Measurements from ENCODE around the gene HSD17B1.
"Not testable (repeated sequence)": the region's sequence is repeated elsewhere in the genome, so short reads cannot be mapped to it uniquely, and the experiment has no call there.

Gene HSD17B1, protein sequence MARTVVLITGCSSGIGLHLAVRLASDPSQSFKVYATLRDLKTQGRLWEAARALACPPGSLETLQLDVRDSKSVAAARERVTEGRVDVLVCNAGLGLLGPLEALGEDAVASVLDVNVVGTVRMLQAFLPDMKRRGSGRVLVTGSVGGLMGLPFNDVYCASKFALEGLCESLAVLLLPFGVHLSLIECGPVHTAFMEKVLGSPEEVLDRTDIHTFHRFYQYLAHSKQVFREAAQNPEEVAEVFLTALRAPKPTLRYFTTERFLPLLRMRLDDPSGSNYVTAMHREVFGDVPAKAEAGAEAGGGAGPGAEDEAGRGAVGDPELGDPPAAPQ

DNA sequence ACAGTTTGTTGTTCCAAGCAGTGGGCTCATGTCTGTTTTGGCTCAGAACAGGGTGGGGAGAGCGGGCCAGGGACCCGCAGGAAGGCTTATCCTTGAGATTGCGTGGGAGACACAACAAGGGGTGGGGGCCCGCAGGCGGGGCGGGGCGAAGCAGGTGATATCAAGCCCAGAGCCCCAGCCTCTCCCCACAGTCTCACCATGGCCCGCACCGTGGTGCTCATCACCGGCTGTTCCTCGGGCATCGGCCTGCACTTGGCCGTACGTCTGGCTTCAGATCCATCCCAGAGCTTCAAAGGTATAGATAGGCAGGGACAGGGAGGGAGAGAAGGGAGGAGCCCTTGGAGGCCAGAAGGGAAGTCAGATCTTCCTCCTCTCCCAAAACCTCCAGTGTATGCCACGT, at the start of gene HSD17B1:
Gene HSD17B1 (plus strand): TSS at position 188 of the 400 bp plus-strand sequence. CDS start 11 bp downstream, at position 199.
- not testable (repeated sequence) for DNase-seq (ENCODE audit: low spot score in 2 of 2); H3K27me3 Mint-ChIP-seq; H3K9me3 Mint-ChIP-seq; ATAC-seq (replicated peaks; ENCODE audit: extremely low read depth, poor library complexity, severe bottlenecking); H3K36me3 Mint-ChIP-seq (ENCODE audit: insufficient read depth)
- Mint-ChIP-seq H3K4me1 (peaks cover 38% of the 10 kb centered on the region), H3K27ac (ENCODE audit: low read depth) (peak within 1 kb of the TSS; percentile 88), H3K4me3 (peak within 1 kb of the TSS; percentile 88)

DNA sequence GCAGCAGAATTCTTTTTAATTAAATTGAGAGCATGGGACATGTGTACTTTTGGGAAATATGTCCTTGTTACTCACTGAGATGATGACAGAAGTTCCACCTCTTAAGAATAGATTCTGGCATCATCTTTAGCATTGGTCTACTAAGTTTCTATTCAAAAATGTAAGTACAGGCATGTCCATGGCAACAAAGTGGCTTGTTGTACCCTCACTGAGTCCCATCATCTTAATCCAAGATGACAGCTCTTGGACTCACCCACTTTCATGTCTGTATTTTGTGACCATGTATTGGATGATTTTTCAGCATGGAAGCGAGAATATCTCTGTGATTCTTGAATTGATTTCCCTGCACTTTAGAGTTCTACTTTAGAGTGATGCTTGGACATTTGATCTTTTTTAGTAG, 49.8 kb upstream of the HSD17B1 start:
- H3K4me1 Mint-ChIP-seq = no peaks in the 10 kb centered on the region

DNA sequence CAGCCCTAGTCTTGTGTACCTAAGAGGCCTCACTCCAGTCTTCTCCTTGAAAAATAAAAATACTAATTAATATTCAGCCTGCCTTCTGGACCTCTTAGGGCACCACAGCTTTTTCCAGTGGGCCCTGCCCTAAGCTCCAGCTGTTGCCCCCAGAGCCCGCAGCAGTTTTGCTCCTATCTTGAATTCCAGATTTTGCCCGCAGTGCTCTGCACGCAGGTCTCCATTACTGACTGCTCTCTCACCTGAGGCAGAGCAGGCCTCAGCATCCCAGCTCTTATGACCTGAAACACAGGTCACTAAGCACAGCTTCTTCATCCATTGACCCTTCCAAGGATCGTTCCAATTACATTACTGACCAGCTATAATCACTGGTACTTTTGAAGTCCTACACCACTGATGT, 45.1 kb upstream of the HSD17B1 start:
- Mint-ChIP-seq H3K4me3 (no peak overlapping the region), H3K4me1 (no peaks in the 10 kb centered on the region), H3K27ac (ENCODE audit: low read depth) (no peak overlapping the region), H3K27me3 (peaks cover 53% of the 10 kb centered on the region), H3K9me3 (no peaks in the 10 kb centered on the region), H3K36me3 (ENCODE audit: insufficient read depth) (no peaks in the 10 kb centered on the region)
- no peak for DNase-seq (ENCODE audit: low spot score in 2 of 2)
- ATAC-seq (replicated peaks; ENCODE audit: extremely low read depth, poor library complexity, severe bottlenecking) = no peak

More for the DNA sequence above, 49.8 kb upstream of the HSD17B1 start:
- DNase-seq (ENCODE audit: low spot score in 2 of 2) (no peak), ATAC-seq (replicated peaks; ENCODE audit: extremely low read depth, poor library complexity, severe bottlenecking) (no peak)
- Mint-ChIP-seq H3K36me3 (ENCODE audit: insufficient read depth) (peaks cover 1% of the 10 kb centered on the region), H3K27ac (ENCODE audit: low read depth) (no peak overlapping the region), H3K9me3 (no peaks in the 10 kb centered on the region), H3K4me3 (no peak overlapping the region), H3K27me3 (peaks cover 6% of the 10 kb centered on the region)

DNA sequence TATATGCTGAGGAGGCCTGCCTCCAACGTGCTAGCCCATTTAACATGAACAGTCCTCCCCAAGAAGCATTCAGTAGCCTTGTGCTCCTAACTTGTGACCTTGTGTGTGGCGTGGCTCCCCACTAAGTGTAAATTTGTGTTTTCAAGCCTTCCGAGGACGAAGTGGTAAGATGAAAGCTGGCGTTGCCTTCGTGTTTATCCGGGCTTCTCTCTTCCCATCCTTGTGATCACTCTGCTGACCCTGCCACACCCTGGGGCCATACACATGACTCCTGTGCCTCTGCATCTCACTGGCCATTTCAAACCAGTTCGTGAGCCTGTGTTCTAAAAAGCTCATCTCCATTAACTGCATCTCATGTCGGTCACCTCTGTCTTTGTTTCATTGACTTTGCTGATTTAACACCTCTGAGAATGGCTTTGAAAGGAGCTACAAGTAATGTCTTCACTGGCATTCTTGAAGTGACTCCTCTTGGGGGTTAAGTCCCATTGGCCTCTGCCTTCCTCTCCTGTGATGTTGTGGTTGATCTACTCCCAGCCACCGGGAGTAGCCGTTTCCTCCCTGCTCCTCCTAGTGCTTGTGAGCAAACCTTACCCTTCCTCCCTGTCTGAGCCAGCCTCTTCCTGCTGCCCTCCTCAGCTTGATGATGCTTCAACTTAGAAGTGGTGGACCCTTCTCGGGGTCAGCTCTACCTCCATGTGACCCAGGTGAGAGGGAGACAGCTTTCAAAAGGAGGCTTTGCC, 44.1 kb upstream of the HSD17B1 start:
- no peak for ATAC-seq (replicated peaks; ENCODE audit: extremely low read depth, poor library complexity, severe bottlenecking)

DNA sequence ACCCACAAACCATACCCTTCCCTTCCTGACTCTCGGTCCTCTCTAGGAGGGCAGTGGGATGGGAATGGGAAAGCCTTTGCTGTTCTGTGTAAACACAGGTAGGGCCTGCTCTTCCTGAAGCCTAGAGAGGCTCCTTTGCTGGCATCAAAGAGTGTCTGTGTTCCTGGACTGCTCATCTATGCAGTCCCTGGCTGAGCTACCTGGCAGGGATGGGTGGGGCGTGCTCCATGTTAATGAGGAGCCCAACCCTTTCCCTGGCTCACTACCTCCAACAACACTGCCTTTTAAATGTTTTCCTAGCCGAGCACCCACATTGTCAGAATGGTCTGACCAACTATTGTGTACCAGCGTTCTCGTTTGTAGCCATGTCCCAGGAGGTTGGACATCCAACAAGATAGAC, 43.3 kb upstream of the HSD17B1 start:
- no peak overlapping the region for H3K27ac Mint-ChIP-seq (ENCODE audit: low read depth)
- H3K27me3 Mint-ChIP-seq = peaks cover 54% of the 10 kb centered on the region
- ATAC-seq (replicated peaks; ENCODE audit: extremely low read depth, poor library complexity, severe bottlenecking) (no peak), DNase-seq (ENCODE audit: low spot score in 2 of 2) (no peak)
- H3K9me3 Mint-ChIP-seq = no peaks in the 10 kb centered on the region
- H3K4me1 Mint-ChIP-seq = no peaks in the 10 kb centered on the region
- H3K36me3 Mint-ChIP-seq (ENCODE audit: insufficient read depth) = no peaks in the 10 kb centered on the region
- H3K4me3 Mint-ChIP-seq = no peak overlapping the region

More for the DNA sequence above, 44.1 kb upstream of the HSD17B1 start:
- Mint-ChIP-seq H3K27me3 (peaks cover 54% of the 10 kb centered on the region), H3K9me3 (no peaks in the 10 kb centered on the region), H3K4me3 (no peak overlapping the region), H3K27ac (ENCODE audit: low read depth) (no peak overlapping the region), H3K36me3 (ENCODE audit: insufficient read depth) (no peaks in the 10 kb centered on the region), H3K4me1 (no peaks in the 10 kb centered on the region)
- DNase-seq (ENCODE audit: low spot score in 2 of 2) = no peak

DNA sequence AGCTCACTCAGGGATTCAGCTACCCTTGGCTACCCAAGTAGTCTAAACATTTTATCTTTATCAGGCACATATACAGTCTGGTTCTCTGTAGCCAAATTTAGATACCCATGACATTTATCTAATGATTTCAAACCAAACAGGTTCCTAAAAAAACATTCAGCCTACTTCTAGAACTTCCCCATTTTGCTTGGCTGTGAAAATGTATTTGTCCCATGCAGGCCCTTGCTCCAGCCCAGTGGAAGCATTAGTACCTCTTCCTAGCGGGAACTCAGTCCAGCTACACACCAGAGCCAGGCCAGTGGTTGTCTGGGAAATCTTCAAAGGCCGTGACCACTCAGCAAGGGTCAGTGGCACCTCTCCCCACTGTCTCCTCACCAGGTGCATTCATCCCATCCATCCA, 42.9 kb upstream of the HSD17B1 start:
- Mint-ChIP-seq H3K36me3 (ENCODE audit: insufficient read depth) (no peaks in the 10 kb centered on the region), H3K27ac (ENCODE audit: low read depth) (no peak overlapping the region), H3K4me1 (no peaks in the 10 kb centered on the region), H3K27me3 (peaks cover 54% of the 10 kb centered on the region), H3K9me3 (no peaks in the 10 kb centered on the region), H3K4me3 (no peak overlapping the region)
- no peak for DNase-seq (ENCODE audit: low spot score in 2 of 2)
- no peak for ATAC-seq (replicated peaks; ENCODE audit: extremely low read depth, poor library complexity, severe bottlenecking)

DNA sequence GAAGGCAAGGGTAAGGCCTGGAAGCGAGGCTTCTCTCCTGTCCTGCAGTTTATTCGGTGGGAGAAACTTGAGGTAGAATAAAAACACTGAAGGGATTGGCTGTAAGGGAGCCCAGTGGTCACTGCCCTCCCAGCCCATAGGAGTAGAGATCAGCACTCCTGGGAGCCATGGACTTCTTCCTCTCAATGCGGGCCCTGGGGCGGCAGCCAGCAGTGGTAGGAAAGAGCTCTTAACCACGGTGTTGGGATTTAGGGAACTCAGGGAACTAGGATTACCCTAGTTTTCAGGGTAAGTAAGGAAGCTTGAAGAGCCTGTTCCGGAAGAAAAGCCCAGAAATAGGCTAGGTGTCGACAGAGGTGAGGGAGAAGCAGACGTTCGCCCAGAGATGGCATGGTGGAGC, 40.5 kb upstream of the HSD17B1 start:
- H3K27ac Mint-ChIP-seq (ENCODE audit: low read depth) = no peak overlapping the region

DNA sequence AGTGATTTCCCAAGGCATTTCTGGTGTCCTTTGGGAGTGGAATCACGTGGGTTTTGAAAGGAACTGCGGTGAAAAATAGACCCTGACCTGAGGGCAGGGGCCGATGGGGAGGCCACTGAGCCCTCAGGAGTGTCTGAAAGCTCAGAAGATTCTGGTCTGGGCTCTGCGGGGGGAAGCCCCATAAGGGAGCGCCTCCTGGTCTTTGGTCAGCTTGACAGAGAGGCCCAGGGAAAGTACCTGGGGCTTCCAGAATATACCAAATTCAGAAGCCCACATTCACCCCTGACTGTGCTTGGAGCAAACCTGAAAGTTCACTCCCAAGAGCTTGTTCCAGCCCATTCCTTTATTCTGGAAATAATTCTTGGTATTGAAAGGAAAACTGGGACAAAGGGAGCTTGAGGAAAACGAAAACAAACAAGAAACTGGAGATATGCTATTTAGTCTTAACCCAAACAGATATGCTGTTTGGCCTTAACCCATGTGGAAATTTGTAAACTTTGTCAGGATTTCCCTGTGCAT, 39.9 kb upstream of the HSD17B1 start:
- peaks cover 6% of the 10 kb centered on the region for H3K4me1 Mint-ChIP-seq
- no peaks in the 10 kb centered on the region for H3K9me3 Mint-ChIP-seq
- H3K27ac Mint-ChIP-seq (ENCODE audit: low read depth) = no peak overlapping the region
- ATAC-seq (replicated peaks; ENCODE audit: extremely low read depth, poor library complexity, severe bottlenecking) (no peak), DNase-seq (ENCODE audit: low spot score in 2 of 2) (no peak)
- H3K27me3 Mint-ChIP-seq = peaks cover 49% of the 10 kb centered on the region
- no peaks in the 10 kb centered on the region for H3K36me3 Mint-ChIP-seq (ENCODE audit: insufficient read depth)
- H3K4me3 Mint-ChIP-seq = no peak overlapping the region

More for the DNA sequence above, 40.5 kb upstream of the HSD17B1 start:
- DNase-seq (ENCODE audit: low spot score in 2 of 2) (no peak), ATAC-seq (replicated peaks; ENCODE audit: extremely low read depth, poor library complexity, severe bottlenecking) (no peak)
- H3K27me3 Mint-ChIP-seq = peaks cover 54% of the 10 kb centered on the region
- H3K9me3 Mint-ChIP-seq = no peaks in the 10 kb centered on the region
- no peak overlapping the region for H3K4me3 Mint-ChIP-seq
- H3K4me1 Mint-ChIP-seq = peaks cover under 1% of the 10 kb centered on the region
- no peaks in the 10 kb centered on the region for H3K36me3 Mint-ChIP-seq (ENCODE audit: insufficient read depth)

DNA sequence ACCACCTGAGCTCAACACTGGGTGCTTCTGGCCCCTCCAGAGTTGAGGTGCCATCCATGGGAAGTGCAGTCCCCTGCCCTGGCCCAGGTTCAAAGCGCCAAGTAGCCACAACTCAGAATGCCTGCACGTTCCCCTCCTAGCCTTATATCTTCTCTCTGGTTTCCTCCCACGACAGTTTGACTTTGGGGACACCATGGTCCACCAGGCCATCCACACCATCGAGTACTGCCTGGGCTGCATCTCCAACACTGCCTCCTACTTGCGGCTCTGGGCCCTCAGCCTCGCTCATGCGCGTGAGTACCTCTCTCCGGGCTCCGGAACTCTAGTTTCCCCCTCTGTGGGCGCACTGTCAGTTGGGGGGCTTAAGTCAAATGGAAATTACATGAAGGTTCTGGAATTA, 39.0 kb upstream of the HSD17B1 start:
- Mint-ChIP-seq H3K9me3 (no peaks in the 10 kb centered on the region), H3K27ac (ENCODE audit: low read depth) (no peak overlapping the region), H3K27me3 (peaks cover 40% of the 10 kb centered on the region), H3K4me3 (no peak overlapping the region), H3K36me3 (ENCODE audit: insufficient read depth) (no peaks in the 10 kb centered on the region), H3K4me1 (peaks cover 8% of the 10 kb centered on the region)
- no peak for ATAC-seq (replicated peaks; ENCODE audit: extremely low read depth, poor library complexity, severe bottlenecking)
- no peak for DNase-seq (ENCODE audit: low spot score in 2 of 2)

DNA sequence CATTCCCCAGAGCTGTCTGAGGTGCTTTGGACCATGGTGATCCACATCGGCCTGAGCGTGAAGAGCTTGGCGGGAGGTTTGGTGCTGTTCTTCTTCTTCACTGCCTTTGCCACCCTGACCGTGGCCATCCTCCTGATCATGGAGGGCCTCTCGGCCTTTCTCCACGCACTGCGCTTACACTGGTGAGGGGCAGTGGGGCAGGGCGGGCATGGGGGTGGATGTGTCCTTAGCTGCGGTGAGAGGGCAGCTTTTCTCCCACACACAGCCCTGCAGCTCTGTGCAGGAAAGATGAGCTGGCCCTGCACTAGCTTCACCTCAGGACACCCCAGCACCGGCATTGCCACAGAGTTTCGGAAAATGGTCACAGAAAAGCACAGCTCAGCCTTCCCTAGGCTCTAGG, 38.4 kb upstream of the HSD17B1 start:
- Mint-ChIP-seq H3K27me3 (peaks cover 34% of the 10 kb centered on the region), H3K4me3 (no peak overlapping the region), H3K36me3 (ENCODE audit: insufficient read depth) (no peaks in the 10 kb centered on the region), H3K27ac (ENCODE audit: low read depth) (no peak overlapping the region), H3K4me1 (peaks cover 8% of the 10 kb centered on the region), H3K9me3 (no peaks in the 10 kb centered on the region)
- DNase-seq (ENCODE audit: low spot score in 2 of 2) = no peak
- ATAC-seq (replicated peaks; ENCODE audit: extremely low read depth, poor library complexity, severe bottlenecking) = no peak

DNA sequence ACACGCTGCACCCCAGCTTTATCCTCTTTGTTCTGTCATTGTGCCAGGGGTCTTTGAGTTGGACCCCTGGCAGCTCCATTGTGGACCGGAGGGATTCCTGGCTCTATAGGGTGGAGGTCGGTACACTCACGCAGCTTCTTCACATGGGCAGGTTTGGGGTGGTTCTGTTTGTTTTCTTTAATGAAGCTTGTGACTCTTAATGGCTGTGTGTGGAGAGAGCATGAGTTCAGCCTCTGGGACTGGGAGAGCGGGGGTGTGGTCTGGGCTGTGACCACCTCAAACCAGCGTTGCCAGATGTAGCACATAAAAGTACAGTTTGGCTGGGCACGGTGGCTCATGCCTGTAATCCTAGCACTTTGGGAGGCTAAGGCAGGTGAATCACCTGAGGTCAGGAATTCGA, 37.9 kb upstream of the HSD17B1 start:
- ATAC-seq (replicated peaks; ENCODE audit: extremely low read depth, poor library complexity, severe bottlenecking) (no peak), DNase-seq (ENCODE audit: low spot score in 2 of 2) (no peak)
- peaks cover 8% of the 10 kb centered on the region for H3K4me1 Mint-ChIP-seq
- H3K27me3 Mint-ChIP-seq = peaks cover 29% of the 10 kb centered on the region
- no peaks in the 10 kb centered on the region for H3K9me3 Mint-ChIP-seq
- no peak overlapping the region for H3K4me3 Mint-ChIP-seq
- no peaks in the 10 kb centered on the region for H3K36me3 Mint-ChIP-seq (ENCODE audit: insufficient read depth)
- no peak overlapping the region for H3K27ac Mint-ChIP-seq (ENCODE audit: low read depth)

DNA sequence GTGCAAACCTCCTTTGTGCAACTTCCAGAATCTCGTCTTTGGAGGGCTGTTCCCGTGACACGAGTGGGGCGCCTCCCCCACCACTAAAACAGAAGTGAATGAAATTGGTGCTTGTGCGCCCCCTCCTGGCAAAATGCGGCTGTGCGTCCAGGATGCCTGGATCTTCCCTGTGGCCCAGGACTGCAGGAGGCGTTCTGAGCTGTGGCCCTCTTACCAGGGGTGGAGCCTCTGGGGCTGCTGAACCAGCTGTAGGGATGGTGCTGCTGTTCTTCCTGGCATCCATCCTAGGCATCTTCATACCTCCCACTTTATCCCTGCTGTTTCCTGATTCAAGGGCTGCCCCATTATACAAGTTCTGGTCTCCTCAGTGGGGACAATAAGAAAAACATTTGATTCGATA, 35.2 kb upstream of the HSD17B1 start:
- ATAC-seq (replicated peaks; ENCODE audit: extremely low read depth, poor library complexity, severe bottlenecking) (peak; percentile 85), DNase-seq (ENCODE audit: low spot score in 2 of 2) (peak; percentile 72 to 89)
- Mint-ChIP-seq H3K27ac (ENCODE audit: low read depth) (no peak overlapping the region), H3K4me3 (no peak overlapping the region), H3K9me3 (no peaks in the 10 kb centered on the region), H3K27me3 (peaks cover 2% of the 10 kb centered on the region), H3K4me1 (peaks cover 8% of the 10 kb centered on the region), H3K36me3 (ENCODE audit: insufficient read depth) (no peaks in the 10 kb centered on the region)
